DND-41 (cell line): ENCODE measurements around the gene LEMD1.

Experiments
- ATAC-seq: fragments of 200-7000 bp; cut with Tn5 transposase; 3 replicates; pipeline ENCODE4 v1.9.1; 2021; ENCODE audit warnings: low read depth; ENCODE audit not compliant: insufficient read depth
- DNase-seq: peaks from one replicate; pipeline ENCODE4 v3.0.0-alpha.2; 2020
- H2AFZ ChIP-seq: 2 replicates; pipeline ENCODE4 v1.6.0; 2012; ENCODE audit warnings: low read depth, low read length
- H3K27ac ChIP-seq: 2 replicates; pipeline ENCODE4 v1.5.1; 2012; ENCODE audit warnings: low read length, inconsistent platforms
- H3K27me3 ChIP-seq: fragments of 200-600 bp; sonication (generic); 2 replicates; pipeline ENCODE4 v1.6.0; 2012; ENCODE audit warnings: low read length, mild to moderate bottlenecking, inconsistent platforms; ENCODE audit not compliant: insufficient read depth, poor library complexity
- H3K36me3 ChIP-seq: 2 replicates; pipeline ENCODE4 v1.5.1; 2012; ENCODE audit warnings: low read length, inconsistent platforms; ENCODE audit not compliant: insufficient read depth
- H3K4me1 ChIP-seq: 2 replicates; pipeline ENCODE4 v1.5.1; 2012; ENCODE audit warnings: mild to moderate bottlenecking, low read length; ENCODE audit not compliant: insufficient read depth
- H3K4me2 ChIP-seq: 2 replicates; pipeline ENCODE4 v1.6.0; 2012; ENCODE audit warnings: mild to moderate bottlenecking, moderate library complexity, low read length, inconsistent platforms; ENCODE audit not compliant: insufficient read depth
- H3K4me3 ChIP-seq, 2 experiments: fragments of 200-600 bp in 1 of 2; shearing (Covaris generic) in 1 of 2; 2 replicates each; pipeline ENCODE4 v1.5.1; 2012 to 2016; ENCODE audit warnings: inconsistent platforms in 2 of 2, low read length in 2 of 2, mild to moderate bottlenecking in 2 of 2, low read depth in 1 of 2, moderate library complexity in 1 of 2
- H3K79me2 ChIP-seq: 2 replicates; pipeline ENCODE4 v1.6.0; 2012; ENCODE audit warnings: low read length, inconsistent platforms; ENCODE audit not compliant: insufficient read depth
- H3K9ac ChIP-seq: 2 replicates; pipeline ENCODE4 v1.6.0; 2012; ENCODE audit warnings: low read depth, mild to moderate bottlenecking, inconsistent platforms, low read length, moderate library complexity
- H3K9me3 ChIP-seq: 2 replicates; pipeline ENCODE4 v1.5.1; 2012; ENCODE audit warnings: low read length, moderate library complexity, mild to moderate bottlenecking, inconsistent platforms; ENCODE audit not compliant: insufficient read depth, severe bottlenecking
- H4K20me1 ChIP-seq: 2 replicates; pipeline ENCODE4 v1.6.0; 2012; ENCODE audit warnings: low read length; ENCODE audit not compliant: insufficient read depth
- EZH2 ChIP-seq: IDR thresholded peaks from 3 replicates; pipeline ENCODE4 v1.6.1; 2012; ENCODE audit warnings: borderline replicate concordance, low read depth, mild to moderate bottlenecking, moderate library complexity, low read length, inconsistent platforms; ENCODE audit not compliant: severe bottlenecking
- TF ChIP-seq, protein P1 (sequence below): IDR thresholded peaks from 2 replicates; pipeline ENCODE4 v1.5.1; 2012; ENCODE audit warnings: borderline replicate concordance, low read length, moderate library complexity, mild to moderate bottlenecking; ENCODE audit not compliant: poor library complexity, severe bottlenecking; ENCODE audit errors: extremely low read depth

LEMD1 gene

DNA sequence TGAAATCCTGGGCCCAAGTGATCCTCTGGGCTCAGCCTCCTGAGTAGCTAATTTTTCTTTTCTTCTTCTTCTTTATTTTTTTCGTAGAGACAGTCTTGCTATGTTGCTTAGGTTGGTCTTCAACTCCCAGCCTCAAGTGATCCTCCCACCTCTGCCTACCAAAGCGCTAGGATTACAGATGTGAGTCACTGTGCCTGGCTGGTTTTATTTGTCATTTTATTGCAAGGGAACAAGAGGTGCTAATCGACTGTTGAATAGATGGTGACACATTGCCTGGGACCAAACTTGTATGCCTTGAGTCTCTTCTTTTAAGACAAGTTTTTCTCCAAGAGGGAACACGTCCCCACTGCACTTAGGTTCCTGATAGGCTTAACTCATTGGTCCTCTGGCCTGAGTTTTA is 45.1 kb downstream of the LEMD1 start:
- H2AFZ ChIP-seq: no peak overlapping the region
- H3K9me3 ChIP-seq: no peaks in the 10 kb centered on the region
- no peaks in the 10 kb centered on the region for H4K20me1 ChIP-seq
- H3K9ac ChIP-seq: no peak overlapping the region
- TF ChIP-seq, protein P1, sequence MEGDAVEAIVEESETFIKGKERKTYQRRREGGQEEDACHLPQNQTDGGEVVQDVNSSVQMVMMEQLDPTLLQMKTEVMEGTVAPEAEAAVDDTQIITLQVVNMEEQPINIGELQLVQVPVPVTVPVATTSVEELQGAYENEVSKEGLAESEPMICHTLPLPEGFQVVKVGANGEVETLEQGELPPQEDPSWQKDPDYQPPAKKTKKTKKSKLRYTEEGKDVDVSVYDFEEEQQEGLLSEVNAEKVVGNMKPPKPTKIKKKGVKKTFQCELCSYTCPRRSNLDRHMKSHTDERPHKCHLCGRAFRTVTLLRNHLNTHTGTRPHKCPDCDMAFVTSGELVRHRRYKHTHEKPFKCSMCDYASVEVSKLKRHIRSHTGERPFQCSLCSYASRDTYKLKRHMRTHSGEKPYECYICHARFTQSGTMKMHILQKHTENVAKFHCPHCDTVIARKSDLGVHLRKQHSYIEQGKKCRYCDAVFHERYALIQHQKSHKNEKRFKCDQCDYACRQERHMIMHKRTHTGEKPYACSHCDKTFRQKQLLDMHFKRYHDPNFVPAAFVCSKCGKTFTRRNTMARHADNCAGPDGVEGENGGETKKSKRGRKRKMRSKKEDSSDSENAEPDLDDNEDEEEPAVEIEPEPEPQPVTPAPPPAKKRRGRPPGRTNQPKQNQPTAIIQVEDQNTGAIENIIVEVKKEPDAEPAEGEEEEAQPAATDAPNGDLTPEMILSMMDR: no peak
- TF ChIP-seq EZH2: no peak
- no peaks in the 10 kb centered on the region for H3K36me3 ChIP-seq
- H3K4me2 ChIP-seq: no peak overlapping the region
- H3K79me2 ChIP-seq: no peaks in the 10 kb centered on the region
- no peaks in the 10 kb centered on the region for H3K4me1 ChIP-seq
- H3K27ac ChIP-seq: no peak overlapping the region
- DNase-seq (no peak), ATAC-seq (no peak)
- H3K27me3 ChIP-seq: peaks cover 48% of the 10 kb centered on the region
- no peak overlapping the region for H3K4me3 ChIP-seq

DNA sequence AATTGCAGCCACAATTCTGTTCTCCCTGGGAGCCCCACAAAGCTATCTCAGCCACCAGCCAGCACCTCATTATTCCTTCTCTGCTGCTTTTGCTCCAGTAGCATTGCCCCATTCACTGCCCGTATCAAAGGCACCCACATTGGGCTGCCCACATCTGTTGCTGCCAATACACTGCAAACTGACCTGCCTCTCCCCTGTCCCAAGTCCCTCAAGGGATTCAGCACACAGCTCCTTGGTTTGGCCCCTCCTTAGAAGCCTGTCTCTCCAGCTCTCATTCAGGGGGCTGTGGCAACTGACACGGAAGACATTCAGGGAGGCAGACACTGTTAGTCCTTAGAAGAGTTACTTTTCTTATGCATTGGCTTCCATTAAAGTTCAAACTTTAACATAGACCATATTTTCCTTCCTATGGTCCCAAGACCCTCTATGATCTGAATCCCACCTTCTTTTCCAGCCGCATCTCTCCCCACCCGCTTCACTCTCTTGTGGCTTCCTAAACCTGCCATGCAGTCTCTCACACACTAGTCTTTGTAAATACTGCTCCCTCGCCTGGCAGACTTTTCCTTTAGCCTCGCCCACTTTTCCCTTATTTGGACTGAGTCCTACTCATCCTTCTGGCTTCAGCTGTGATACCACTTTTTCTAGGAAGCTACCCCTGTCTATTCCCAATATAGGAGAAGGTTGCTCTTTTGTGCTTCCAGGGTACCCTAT is 45.9 kb downstream of the LEMD1 start:
- Histone ChIP-seq H3K27ac (no peak overlapping the region), H3K36me3 (no peaks in the 10 kb centered on the region), H4K20me1 (no peaks in the 10 kb centered on the region), H3K9me3 (no peaks in the 10 kb centered on the region), H3K9ac (no peak overlapping the region), H3K4me1 (no peaks in the 10 kb centered on the region), H3K4me3 (no peak overlapping the region), H3K27me3 (peaks cover 44% of the 10 kb centered on the region), H3K4me2 (no peak overlapping the region), H2AFZ (no peak overlapping the region), H3K79me2 (no peaks in the 10 kb centered on the region)
- DNase-seq (no peak), ATAC-seq (no peak)
- no peak for TF ChIP-seq EZH2
- TF ChIP-seq, protein P1: no peak

DNA sequence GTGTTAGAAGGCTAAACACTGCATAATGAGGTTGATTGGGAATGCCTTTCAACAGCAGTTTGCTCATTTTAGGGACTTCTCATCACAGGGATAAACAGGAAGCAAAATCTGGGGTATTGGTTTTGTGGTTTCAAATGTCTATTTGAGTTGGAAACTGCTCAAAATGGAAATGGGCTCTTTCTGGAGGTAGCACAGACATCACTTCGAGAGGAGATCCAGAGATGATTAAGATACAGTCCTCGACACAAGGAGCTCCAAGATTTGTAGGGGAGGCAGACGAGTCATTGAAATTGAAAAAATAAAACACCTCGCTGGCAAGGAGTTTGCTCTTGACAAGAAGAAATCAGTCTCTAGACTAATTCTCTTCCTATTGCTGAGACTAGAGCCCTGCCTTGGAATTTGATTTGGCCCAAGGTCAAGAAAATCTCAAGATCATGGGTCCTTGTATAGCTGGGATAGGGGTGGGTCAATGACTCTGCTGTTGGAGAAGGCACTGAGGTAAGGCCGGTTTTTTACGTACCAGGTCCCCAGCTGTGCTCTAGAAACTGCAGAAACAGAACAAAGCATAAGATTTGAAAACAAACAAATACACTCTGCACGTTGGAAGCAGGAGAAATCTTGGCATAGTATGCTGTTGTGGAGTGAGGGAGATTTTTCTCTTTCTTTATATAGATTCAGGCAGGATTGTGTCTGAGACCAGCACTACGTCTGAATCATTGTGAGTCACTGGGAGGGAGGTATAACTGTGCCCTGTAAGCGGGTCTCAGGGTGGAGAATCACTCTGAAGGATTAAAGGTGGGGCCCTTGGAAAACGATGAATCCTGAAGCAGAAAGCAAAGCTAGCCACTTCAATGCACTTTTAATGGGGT is 47.4 kb downstream of the LEMD1 start:
- no peak overlapping the region for H3K4me2 ChIP-seq
- H3K4me1 ChIP-seq: no peaks in the 10 kb centered on the region
- no peak for DNase-seq
- no peaks in the 10 kb centered on the region for H3K79me2 ChIP-seq
- H3K4me3 ChIP-seq: no peak overlapping the region
- H3K27me3 ChIP-seq: peaks cover 50% of the 10 kb centered on the region
- no peaks in the 10 kb centered on the region for H4K20me1 ChIP-seq
- no peak overlapping the region for H3K9ac ChIP-seq
- no peaks in the 10 kb centered on the region for H3K9me3 ChIP-seq
- TF ChIP-seq, protein P1: no peak
- no peak for TF ChIP-seq EZH2
- no peaks in the 10 kb centered on the region for H3K36me3 ChIP-seq
- no peak for ATAC-seq
- no peak overlapping the region for H3K27ac ChIP-seq
- no peak overlapping the region for H2AFZ ChIP-seq
